Neural cell (in vitro differentiated cells): ENCODE measurements around the gene GOLGA6C. TPM values are rescaled to one million over a fixed set of nuclear protein-coding genes. Genes with fewer than 3 reads are reported as not detected.
"Not testable (repeated sequence)": the region's sequence is repeated elsewhere in the genome, so short reads cannot be mapped to it uniquely, and the experiment has no call there.

ENCODE experiments used
- H2AFZ ChIP-seq: fragments of 200-600, 300-800 bp; sonication (generic), shearing (Covaris generic); 2 replicates; pipeline ENCODE4 v1.6.0; 2014; ENCODE audit warnings: low read depth, mild to moderate bottlenecking, antibody characterized with exemption, low read length, moderate library complexity
- H3F3A ChIP-seq: fragments of 200-600 bp; shearing (Covaris generic); 2 replicates; pipeline ENCODE4 v1.6.1; 2016; ENCODE audit warnings: mild to moderate bottlenecking, moderate library complexity, mixed read lengths, antibody characterized with exemption, low read length; ENCODE audit not compliant: insufficient read depth, poor library complexity, severe bottlenecking
- H3K27ac ChIP-seq: fragments of 200-600, 300-800 bp; sonication (generic), shearing (Covaris generic); 2 replicates; pipeline ENCODE4 v1.5.1; 2014; ENCODE audit warnings: mild to moderate bottlenecking, low read length, moderate library complexity
- H3K27me3 ChIP-seq: fragments of 300-800, 200-600 bp; sonication (generic), shearing (Covaris generic); 2 replicates; pipeline ENCODE4 v1.6.0; 2014; ENCODE audit warnings: mild to moderate bottlenecking, low read depth, low read length, moderate library complexity; ENCODE audit not compliant: insufficient read depth
- H3K36me3 ChIP-seq: fragments of 300-800, 200-600 bp; sonication (generic), shearing (Covaris generic); 2 replicates; pipeline ENCODE4 v1.5.1; 2014; ENCODE audit warnings: mild to moderate bottlenecking, antibody characterized with exemption, low read length, moderate library complexity; ENCODE audit not compliant: insufficient read depth
- H3K4me2 ChIP-seq: fragments of 300-800, 200-600 bp; sonication (generic), shearing (Covaris generic); 2 replicates; pipeline ENCODE4 v1.6.0; 2014; ENCODE audit warnings: mild to moderate bottlenecking, low read length
- H3K4me3 ChIP-seq: fragments of 300-800, 200-600 bp; sonication (generic), shearing (Covaris generic); 2 replicates; pipeline ENCODE4 v1.5.1; 2014; ENCODE audit warnings: mild to moderate bottlenecking, low read length, moderate library complexity
- H3K79me2 ChIP-seq: fragments of 200-600 bp; shearing (Covaris generic); replicated peaks from 2 replicates; pipeline ENCODE4 v1.6.0; 2014; ENCODE audit warnings: mild to moderate bottlenecking, low read length, moderate library complexity; ENCODE audit not compliant: insufficient read depth
- H3K9ac ChIP-seq: fragments of 300-800, 200-600 bp; sonication (generic), shearing (Covaris generic); 2 replicates; pipeline ENCODE4 v1.6.1; 2016; ENCODE audit warnings: mild to moderate bottlenecking, low read length, mixed read lengths
- H3K9me2 ChIP-seq: fragments of 200-600 bp; shearing (Covaris generic); 2 replicates; pipeline ENCODE4 v1.6.1; 2016; ENCODE audit warnings: mild to moderate bottlenecking, low read length, mixed read lengths; ENCODE audit not compliant: insufficient read depth
- H3K9me3 ChIP-seq: fragments of 200-600, 300-800 bp; sonication (generic), shearing (Covaris generic); 2 replicates; pipeline ENCODE4 v1.6.1; 2016; ENCODE audit warnings: mild to moderate bottlenecking, mixed run types, low read length, moderate library complexity, mixed read lengths
- H4K20me1 ChIP-seq: fragments of 200-600 bp; shearing (Covaris generic); 2 replicates; pipeline ENCODE4 v1.6.1; 2016; ENCODE audit warnings: mild to moderate bottlenecking, mixed run types; ENCODE audit not compliant: insufficient read depth
- CTCF ChIP-seq: fragments of 450-650 bp; IDR thresholded peaks from 2 replicates; pipeline ENCODE4 v1.5.1; 2014; ENCODE audit warnings: antibody characterized with exemption, mild to moderate bottlenecking, moderate library complexity; ENCODE audit not compliant: poor library complexity, severe bottlenecking
- EP300 ChIP-seq: fragments of 450-650 bp; conservative IDR thresholded peaks from 2 replicates; pipeline ENCODE4 v1.6.1; 2014; ENCODE audit warnings: antibody characterized with exemption, mild to moderate bottlenecking, moderate library complexity; ENCODE audit not compliant: poor library complexity, severe bottlenecking
- EZH2 ChIP-seq: fragments of 200-600, 300-800 bp; shearing (Covaris generic), sonication (generic); IDR thresholded peaks from 2 replicates; pipeline ENCODE4 v1.6.1; 2014; ENCODE audit warnings: antibody characterized with exemption, low read length, borderline replicate concordance, mild to moderate bottlenecking; ENCODE audit not compliant: insufficient read depth, poor library complexity, severe bottlenecking
- MXI1 ChIP-seq: fragments of 450-650 bp; conservative IDR thresholded peaks from 2 replicates; pipeline ENCODE4 v1.6.1; 2014; ENCODE audit warnings: antibody characterized with exemption, mild to moderate bottlenecking; ENCODE audit not compliant: poor library complexity, severe bottlenecking
- POLR2AphosphoS5 ChIP-seq: IDR thresholded peaks from 2 replicates; pipeline ENCODE4 v1.6.1; 2012
- RAD21 ChIP-seq: fragments of 450-650 bp; conservative IDR thresholded peaks from 2 replicates; pipeline ENCODE4 v1.6.1; 2014; ENCODE audit warnings: antibody characterized with exemption, mild to moderate bottlenecking, moderate library complexity
- REST ChIP-seq: IDR thresholded peaks from 2 replicates; pipeline ENCODE4 v1.6.1; 2012; ENCODE audit warnings: borderline replicate concordance
- SMC3 ChIP-seq: fragments of 450-650 bp; conservative IDR thresholded peaks from 2 replicates; pipeline ENCODE4 v1.6.1; 2014; ENCODE audit warnings: antibody characterized with exemption, mild to moderate bottlenecking, moderate library complexity; ENCODE audit not compliant: poor library complexity
- TAF1 ChIP-seq: IDR thresholded peaks from 2 replicates; pipeline ENCODE4 v1.6.1; 2012; ENCODE audit warnings: low read depth
- polyA plus RNA-seq: library from polyadenylated mRNA; depleted of rRNA; stranded (reverse); fragments of >200 nt; gene quantifications from 2 replicates; pipeline ENCODE4 v1.2.3, GENCODE V29; 2014

The GOLGA6C gene
- polyA plus RNA-seq, 1 donor from 2014 or later, result not detected

GRCh38 chr15:75309711-75310110 is 51.6 kb downstream of the GOLGA6C start:
- Histone ChIP-seq H4K20me1 (no peaks in the 10 kb centered on the region), H3K36me3 (no peaks in the 10 kb centered on the region), H2AFZ (no peak overlapping the region), H3K27ac (no peak overlapping the region), H3K27me3 (peaks cover 3% of the 10 kb centered on the region), H3K4me3 (no peak overlapping the region), H3K4me2 (no peak overlapping the region), H3K9me3 (no peaks in the 10 kb centered on the region), H3K9me2 (no peaks in the 10 kb centered on the region), H3K79me2 (no peaks in the 10 kb centered on the region), H3K9ac (no peak overlapping the region), H3F3A (no peaks in the 10 kb centered on the region)
- TF ChIP-seq RAD21, result no peak
- TF ChIP-seq EP300, result no peak
- no peak for TF ChIP-seq SMC3
- no peak for TF ChIP-seq MXI1
- TF ChIP-seq POLR2AphosphoS5, result no peak
- TF ChIP-seq REST, result no peak
- TF ChIP-seq EZH2, result no peak

GRCh38 chr15:75312548-75312947 is 54.4 kb downstream of the GOLGA6C start:
- not testable (repeated sequence) for H3K9ac ChIP-seq, H3K79me2 ChIP-seq, H2AFZ ChIP-seq, H4K20me1 ChIP-seq, H3K9me3 ChIP-seq, H3K27me3 ChIP-seq, H3K4me3 ChIP-seq, H3K4me2 ChIP-seq, H3K27ac ChIP-seq, H3F3A ChIP-seq, H3K36me3 ChIP-seq, H3K9me2 ChIP-seq

GRCh38 chr15:75313116-75313845 is 55.1 kb downstream of the GOLGA6C start:
- no peaks in the 10 kb centered on the region for H3K79me2 ChIP-seq
- TF ChIP-seq MXI1 (no peak), RAD21 (no peak), REST (no peak), TAF1 (no peak), POLR2AphosphoS5 (no peak), SMC3 (no peak), CTCF (no peak), EP300 (no peak), EZH2 (no peak)
- H3K27ac ChIP-seq, result no peak overlapping the region
- no peak overlapping the region for H2AFZ ChIP-seq
- H3K27me3 ChIP-seq, result no peaks in the 10 kb centered on the region
- no peak overlapping the region for H3K4me3 ChIP-seq
- no peak overlapping the region for H3K9ac ChIP-seq
- no peaks in the 10 kb centered on the region for H3F3A ChIP-seq
- no peaks in the 10 kb centered on the region for H3K36me3 ChIP-seq
- H3K4me2 ChIP-seq, result no peak overlapping the region
- no peaks in the 10 kb centered on the region for H4K20me1 ChIP-seq
- H3K9me3 ChIP-seq, result no peaks in the 10 kb centered on the region
- H3K9me2 ChIP-seq, result no peaks in the 10 kb centered on the region
